Hepatocyte (in vitro differentiated cells): ENCODE results near the gene FOS.

Experiments used
- CTCF ChIP-seq: fragments of 200-600 bp; sonication (generic); IDR thresholded peaks from 2 replicates; pipeline ENCODE4 v1.5.1; 2016; ENCODE audit warnings: antibody characterized with exemption, mild to moderate bottlenecking; ENCODE audit not compliant: poor library complexity
- EZH2 ChIP-seq: fragments of 200-600 bp; sonication (generic); IDR thresholded peaks from 2 replicates; pipeline ENCODE4 v1.6.1; 2016; ENCODE audit warnings: antibody characterized with exemption, mild to moderate bottlenecking, borderline replicate concordance

DNA sequence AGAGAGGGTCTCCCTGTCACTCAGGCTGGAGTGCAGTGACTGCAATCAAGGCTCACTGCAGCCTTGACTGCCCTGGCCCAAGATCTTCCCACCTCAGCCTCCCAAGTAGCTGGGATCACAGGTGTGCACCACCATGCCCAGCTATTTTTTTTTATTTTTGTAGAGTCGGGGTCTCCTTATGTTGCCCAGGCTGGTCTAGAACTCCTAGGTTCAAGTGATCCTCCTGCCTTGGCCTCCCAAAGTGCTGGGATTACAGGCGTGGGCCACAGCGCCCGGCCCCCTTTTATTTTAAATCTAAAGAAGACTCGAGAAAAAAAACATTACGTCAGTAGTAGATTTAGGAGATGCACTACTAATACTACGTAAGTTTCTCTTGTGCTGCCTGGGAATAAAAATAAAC is 14.3 kb downstream of the FOS start:
- no peak for TF ChIP-seq EZH2
- TF ChIP-seq CTCF = no peak
